Naive thymus-derived CD8-positive, alpha-beta T cell (primary cell): ENCODE results near the gene ZRANB1. TPM values are rescaled to one million over a fixed set of nuclear protein-coding genes. Genes with fewer than 3 reads are reported as not detected.

ENCODE experiments used
- ATAC-seq, 2 donors: fragments of 150-1000 bp; cut with Tn5 transposase in 1 of 2; sonication (Bioruptor Pico), chemical (Tn5 transposase) in 1 of 2; 1 replicate in 1 of 2; 2 replicates in 1 of 2; pipeline ENCODE4 v1.10.0; 2021; ENCODE audit warnings: mild to moderate bottlenecking in 2 of 2, moderate library complexity in 2 of 2
- POLR2A ChIA-PET: fragments of 350-600 bp; sonication (Branson Sonifier 250); formaldehyde crosslinking; loops from one replicate; lab custom pipeline; 2021; ENCODE audit warnings: antibody characterized with exemption; lab: Charles Lee
- DNase-seq, 10 donors: peaks; one replicate each; pipeline versions ENCODE4 v3.0.0 to v3.0.0-alpha.2; 2020 to 2022
- H3K27ac Mint-ChIP-seq, 10 donors: one replicate each; pipeline ENCODE4 v1.8.0; 2020 to 2022; ENCODE audit warnings: mild to moderate bottlenecking in 10 of 10, mixed read lengths in 10 of 10, moderate library complexity in 4 of 10, inconsistent platforms in 1 of 10
- H3K27me3 Mint-ChIP-seq, 5 donors: one replicate each; pipeline ENCODE4 v1.8.0; 2021 to 2022; ENCODE audit warnings: mixed read lengths in 5 of 5
- H3K36me3 Mint-ChIP-seq, 3 donors: one replicate each; pipeline ENCODE4 v1.8.0; 2020 to 2022; ENCODE audit warnings: mixed read lengths in 3 of 3, mild to moderate bottlenecking in 2 of 3, inconsistent platforms in 1 of 3
- H3K4me1 Mint-ChIP-seq, 4 donors: one replicate each; pipeline ENCODE4 v1.8.0; 2021 to 2022; ENCODE audit warnings: mixed read lengths in 4 of 4
- H3K4me3 Mint-ChIP-seq, 10 donors: one replicate each; pipeline ENCODE4 v1.8.0; 2020 to 2022; ENCODE audit warnings: mild to moderate bottlenecking in 10 of 10, mixed read lengths in 10 of 10, moderate library complexity in 6 of 10, inconsistent platforms in 1 of 10
- H3K9me3 Mint-ChIP-seq, 9 donors: one replicate each; pipeline ENCODE4 v1.8.0; 2020 to 2022; ENCODE audit warnings: mixed read lengths in 9 of 9, mild to moderate bottlenecking in 3 of 9, inconsistent platforms in 1 of 9, moderate library complexity in 1 of 9
- polyA plus RNA-seq, 3 donors: library from polyadenylated mRNA; unstranded; fragments of 300-500 nt; fragmentation: Illumina TruSeq; gene quantifications; one replicate each; pipeline ENCODE4 v1.2.3, GENCODE V29; 2021
- total RNA-seq, 8 experiments: library from RNA in 2 of 8; stranded (reverse) in 2 of 8; gene quantifications; one replicate each; pipeline ENCODE4 v1.2.3 and lab custom pipeline; 2021 to 2026

The ZRANB1 gene
- total and polyA plus RNA-seq, 5 experiments from 2014 or later = 7.0 to 25.0 (median 11.7) TPM

DNA sequence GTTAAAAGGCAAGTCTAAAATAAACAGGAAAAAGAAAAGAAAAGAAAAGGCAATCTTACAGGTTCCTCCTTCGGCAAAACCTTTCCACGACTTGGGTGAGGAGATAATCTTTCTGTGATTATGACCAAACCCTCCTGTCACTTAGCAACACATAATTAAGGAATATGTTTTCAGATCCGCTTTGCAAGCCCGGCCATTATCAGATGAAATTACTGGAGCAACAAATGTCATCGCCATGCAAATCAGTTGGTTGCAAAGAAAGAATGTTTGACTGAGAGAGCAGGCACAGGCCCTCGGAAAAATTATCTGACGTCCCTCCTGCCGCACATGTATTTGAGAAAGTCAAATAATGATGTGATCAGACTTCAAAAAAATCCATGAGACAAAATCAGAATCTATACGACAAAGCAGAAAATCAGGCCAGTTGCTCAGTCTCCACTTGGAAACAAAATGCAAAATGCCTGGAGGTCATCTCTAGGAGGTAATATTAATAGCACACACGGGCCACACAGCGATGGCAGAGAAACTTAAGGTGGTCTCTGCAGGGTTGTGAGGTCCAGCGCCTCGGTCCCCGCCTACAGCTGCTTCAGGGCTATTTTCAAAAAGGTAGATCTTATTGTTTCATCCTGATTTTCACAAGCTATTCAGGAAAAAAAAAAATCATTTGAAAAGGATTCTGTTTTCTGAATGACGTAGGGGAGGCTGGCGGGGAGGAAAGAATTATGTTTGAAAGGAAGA, 82.7 kb downstream of the ZRANB1 start:
- H3K4me3 Mint-ChIP-seq = no peak overlapping the region
- peaks cover 0 to under 1% (median 0%) of the 10 kb centered on the region in 9 donors for H3K9me3 Mint-ChIP-seq
- peaks cover 0 to under 1% (median 0%) of the 10 kb centered on the region in 3 donors for H3K36me3 Mint-ChIP-seq
- H3K4me1 Mint-ChIP-seq = peaks cover 0 to 3% (median 0%) of the 10 kb centered on the region in 4 donors
- no peaks in the 10 kb centered on the region for H3K27me3 Mint-ChIP-seq
- POLR2A ChIA-PET = no interaction called here
- no peak overlapping the region for H3K27ac Mint-ChIP-seq
- DNase-seq = peak in 1 of 10 donors; percentile 9
- ATAC-seq = no peak

DNA sequence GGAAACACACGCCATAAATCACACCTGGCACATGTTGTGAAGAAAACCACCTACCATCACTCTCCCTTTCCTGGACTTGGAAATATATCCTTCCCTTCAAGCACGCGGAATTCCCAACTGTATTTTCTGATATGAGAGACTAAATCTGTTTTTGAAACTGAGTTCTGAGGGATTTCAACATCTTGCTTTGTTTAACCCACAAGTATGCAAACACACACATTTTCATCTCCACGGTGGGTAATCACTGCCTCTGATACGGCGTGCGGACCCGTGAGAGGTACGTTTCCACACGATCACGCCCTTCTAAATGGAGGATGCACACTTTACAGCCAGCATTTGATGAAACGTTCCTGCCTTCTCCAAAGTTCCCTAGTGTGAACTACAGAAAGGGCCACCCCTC, 83.4 kb downstream of the ZRANB1 start:
- ATAC-seq (no peak), DNase-seq (peak in 1 of 10 donors; percentile 11)
- Mint-ChIP-seq H3K36me3 (no peaks in the 10 kb centered on the region), H3K27me3 (peaks cover 0 to 3% (median 0%) of the 10 kb centered on the region in 5 donors), H3K4me1 (peaks cover 0 to 3% (median 0%) of the 10 kb centered on the region in 4 donors), H3K4me3 (no peak overlapping the region), H3K27ac (no peak overlapping the region), H3K9me3 (no peaks in the 10 kb centered on the region)
- POLR2A ChIA-PET = no interaction called here

DNA sequence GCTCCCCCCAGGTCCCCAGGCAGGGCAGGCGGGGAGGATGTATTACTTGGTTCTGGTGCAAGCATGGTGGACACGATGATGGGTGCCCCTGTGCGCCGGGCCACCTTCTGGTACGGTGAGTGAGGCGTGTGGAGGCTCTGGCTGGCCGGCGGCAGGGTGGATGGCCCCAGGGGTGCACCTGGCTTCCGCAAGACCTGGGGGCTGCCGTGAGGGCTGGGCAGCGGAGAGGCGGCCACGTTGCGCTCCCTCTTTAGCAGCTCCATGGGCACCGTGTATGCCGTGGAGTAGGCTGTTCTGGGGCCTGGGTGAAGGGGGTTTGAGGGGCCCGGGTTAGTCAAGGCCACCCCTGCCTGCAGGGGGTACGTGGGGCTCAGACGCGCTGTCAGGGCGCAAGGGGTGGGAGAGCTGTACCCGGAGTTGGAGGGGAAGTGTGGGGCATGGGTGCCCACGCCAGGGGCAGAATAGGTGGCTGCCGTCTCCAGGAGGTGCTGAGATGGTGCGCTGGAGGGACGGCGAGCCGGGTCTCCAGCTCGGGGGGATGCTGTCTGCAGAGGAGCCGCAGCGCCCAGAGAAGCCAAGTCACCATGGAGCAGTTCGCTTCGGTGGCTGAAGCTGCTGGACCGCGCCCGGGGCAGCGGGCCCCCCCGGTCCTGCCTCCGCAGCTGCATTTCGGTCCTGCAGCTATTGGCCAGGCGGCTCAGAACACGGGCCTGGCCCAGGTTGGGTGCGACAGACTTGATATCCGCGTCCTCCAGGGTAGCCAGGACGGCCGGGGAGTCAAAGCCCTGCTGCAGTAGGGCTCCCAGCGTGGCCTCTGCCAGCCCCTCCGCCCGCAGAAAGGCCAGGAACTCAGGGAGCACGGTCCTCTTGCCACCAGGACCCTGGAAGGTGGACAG, 84.4 kb downstream of the ZRANB1 start:
- no peaks in the 10 kb centered on the region for H3K36me3 Mint-ChIP-seq
- no peaks in the 10 kb centered on the region for H3K9me3 Mint-ChIP-seq
- POLR2A ChIA-PET = no interaction called here
- peaks cover 0 to 3% (median 0%) of the 10 kb centered on the region in 4 donors for H3K4me1 Mint-ChIP-seq
- DNase-seq = peak in 1 of 10 donors; percentile 58
- peaks cover 0 to 3% (median 0%) of the 10 kb centered on the region in 5 donors for H3K27me3 Mint-ChIP-seq
- no peak for ATAC-seq
- no peak overlapping the region for H3K27ac Mint-ChIP-seq
- H3K4me3 Mint-ChIP-seq = no peak overlapping the region

DNA sequence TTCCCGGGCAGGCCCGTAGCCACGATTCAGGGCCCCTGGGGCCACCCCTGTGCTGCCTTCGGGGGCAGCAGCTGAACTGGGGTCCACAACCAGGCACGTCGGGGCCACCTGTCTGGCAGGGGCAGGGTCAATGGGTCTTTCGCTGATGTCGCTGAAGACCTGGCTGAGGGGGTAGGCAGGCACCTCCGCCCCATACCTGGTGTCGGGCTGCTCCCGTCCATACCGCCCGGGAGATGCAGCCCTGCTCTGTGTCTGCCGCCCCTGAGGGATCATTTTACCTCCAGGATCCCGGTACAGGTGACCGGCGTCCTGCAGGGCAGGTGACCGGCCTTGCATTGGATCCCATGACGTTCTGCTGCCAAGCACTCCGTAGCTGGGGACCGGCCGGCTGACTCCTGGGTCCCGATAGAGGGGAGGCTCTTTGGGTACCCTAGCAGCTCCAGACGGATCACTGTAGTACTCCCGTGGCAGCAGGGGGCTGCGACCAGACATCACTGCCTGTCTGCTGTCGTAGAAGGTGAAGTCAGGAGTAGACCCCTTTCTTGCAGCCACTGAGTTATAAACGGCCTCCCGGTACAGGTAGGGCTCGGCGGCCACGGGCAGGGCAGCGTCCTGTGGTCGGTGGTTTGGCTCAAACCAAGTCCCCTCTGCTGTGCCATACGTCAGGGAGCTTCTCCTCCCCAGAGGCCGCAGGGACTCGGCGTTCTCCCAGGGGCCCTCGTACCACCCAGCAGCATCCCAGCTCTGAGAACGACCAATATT, 85.2 kb downstream of the ZRANB1 start:
- DNase-seq = peak in 1 of 10 donors; percentile 37

DNA sequence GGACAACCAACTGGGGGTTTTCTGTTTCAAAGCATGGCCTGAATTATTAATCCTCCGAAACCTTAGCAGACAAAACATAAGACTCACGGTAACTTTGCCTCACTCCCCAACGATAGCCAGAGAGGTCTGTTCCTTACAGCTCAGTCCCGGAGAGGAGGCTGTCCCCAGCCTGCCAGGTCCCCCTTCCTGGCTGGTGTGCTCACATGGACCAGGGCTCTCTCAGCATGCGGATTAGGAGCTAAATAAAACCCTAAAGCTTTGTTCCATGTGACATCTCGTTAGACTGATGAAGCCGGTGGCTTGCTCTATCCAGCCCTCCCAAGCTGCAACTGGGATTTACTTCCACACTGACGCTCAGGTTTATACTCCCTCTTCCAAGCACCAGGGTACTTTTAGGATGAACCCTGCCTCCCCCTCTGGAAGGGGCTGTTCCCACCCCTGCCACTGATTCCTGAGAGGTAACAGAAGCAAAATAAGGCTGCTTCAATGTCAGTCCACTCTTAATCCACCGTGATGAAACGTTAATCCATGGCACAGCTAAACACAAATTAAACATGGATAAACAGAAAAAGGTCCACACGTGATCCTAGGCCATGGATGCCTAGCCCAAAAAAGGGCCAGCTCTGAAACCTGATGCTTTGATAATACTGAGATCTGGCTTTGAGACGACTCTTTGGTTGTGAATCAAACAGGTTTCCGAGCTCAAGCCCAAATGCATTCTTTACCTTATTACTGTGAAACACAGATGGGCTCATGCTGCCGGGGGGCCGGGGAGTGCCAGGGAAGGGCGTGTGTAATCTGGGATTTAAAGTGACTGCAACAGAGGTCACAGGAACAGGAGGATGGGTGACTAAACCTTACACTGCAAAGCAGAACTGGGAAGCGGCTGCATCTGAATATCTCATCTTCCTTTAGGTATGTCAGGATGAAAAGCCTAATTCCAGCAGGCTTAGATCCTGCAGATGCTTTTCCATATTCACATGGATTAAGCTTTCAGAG, 86.2 kb downstream of the ZRANB1 start:
- H3K27ac Mint-ChIP-seq = no peak overlapping the region
- ATAC-seq (no peak), DNase-seq (peak in 1 of 10 donors; percentile 14)
- no peaks in the 10 kb centered on the region for H3K4me1 Mint-ChIP-seq
- H3K27me3 Mint-ChIP-seq = peaks cover 0 to 3% (median 0%) of the 10 kb centered on the region in 5 donors
- POLR2A ChIA-PET = no interaction called here
- no peaks in the 10 kb centered on the region for H3K36me3 Mint-ChIP-seq
- no peaks in the 10 kb centered on the region for H3K9me3 Mint-ChIP-seq
- H3K4me3 Mint-ChIP-seq = no peak overlapping the region

More for the DNA sequence above, 85.2 kb downstream of the ZRANB1 start:
- peak overlapping the region in 1 of 10 donors; percentile 18 for H3K27ac Mint-ChIP-seq
- H3K4me3 Mint-ChIP-seq = no peak overlapping the region
- POLR2A ChIA-PET = no interaction called here
- no peak for ATAC-seq
- H3K36me3 Mint-ChIP-seq = no peaks in the 10 kb centered on the region
- H3K9me3 Mint-ChIP-seq = no peaks in the 10 kb centered on the region
- H3K4me1 Mint-ChIP-seq = peaks cover 0 to 1% (median 0%) of the 10 kb centered on the region in 4 donors
- peaks cover 0 to 3% (median 0%) of the 10 kb centered on the region in 5 donors for H3K27me3 Mint-ChIP-seq

DNA sequence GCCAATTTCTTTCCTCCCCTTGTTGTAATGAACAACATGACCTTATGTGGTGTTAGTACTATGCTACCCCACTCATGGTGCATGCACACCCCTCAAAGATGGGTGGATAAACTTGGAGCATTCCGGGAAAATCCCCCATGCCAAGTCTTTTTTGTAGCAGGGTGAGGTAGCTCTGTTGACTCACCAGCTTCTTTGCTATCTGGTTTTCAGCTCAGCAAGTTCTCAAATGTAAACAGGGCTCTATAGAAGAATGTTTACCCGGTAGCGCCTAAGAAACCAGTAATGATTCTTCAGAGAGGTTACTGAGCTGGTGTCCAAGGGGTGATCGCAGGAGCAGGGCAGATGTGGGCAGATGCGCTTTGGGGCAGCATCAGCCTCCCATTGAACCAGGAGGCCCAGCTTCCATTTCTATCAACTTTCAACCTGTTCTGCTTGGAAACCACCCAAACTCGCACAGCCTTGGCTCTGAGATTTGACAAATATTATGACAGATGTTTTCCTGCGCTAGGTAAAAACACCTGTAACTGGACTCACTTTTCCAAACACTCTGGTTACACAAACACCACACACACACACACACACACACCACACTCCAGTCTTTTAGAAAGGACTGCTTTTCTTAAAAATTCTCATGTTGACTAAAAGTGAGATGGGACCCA, 87.8 kb downstream of the ZRANB1 start:
- Mint-ChIP-seq H3K27me3 (peaks cover 0 to 3% (median 0%) of the 10 kb centered on the region in 5 donors), H3K4me1 (no peaks in the 10 kb centered on the region), H3K36me3 (no peaks in the 10 kb centered on the region), H3K27ac (no peak overlapping the region), H3K4me3 (no peak overlapping the region), H3K9me3 (no peaks in the 10 kb centered on the region)
- DNase-seq = no peak
- no peak for ATAC-seq
- POLR2A ChIA-PET = no interaction called here

DNA sequence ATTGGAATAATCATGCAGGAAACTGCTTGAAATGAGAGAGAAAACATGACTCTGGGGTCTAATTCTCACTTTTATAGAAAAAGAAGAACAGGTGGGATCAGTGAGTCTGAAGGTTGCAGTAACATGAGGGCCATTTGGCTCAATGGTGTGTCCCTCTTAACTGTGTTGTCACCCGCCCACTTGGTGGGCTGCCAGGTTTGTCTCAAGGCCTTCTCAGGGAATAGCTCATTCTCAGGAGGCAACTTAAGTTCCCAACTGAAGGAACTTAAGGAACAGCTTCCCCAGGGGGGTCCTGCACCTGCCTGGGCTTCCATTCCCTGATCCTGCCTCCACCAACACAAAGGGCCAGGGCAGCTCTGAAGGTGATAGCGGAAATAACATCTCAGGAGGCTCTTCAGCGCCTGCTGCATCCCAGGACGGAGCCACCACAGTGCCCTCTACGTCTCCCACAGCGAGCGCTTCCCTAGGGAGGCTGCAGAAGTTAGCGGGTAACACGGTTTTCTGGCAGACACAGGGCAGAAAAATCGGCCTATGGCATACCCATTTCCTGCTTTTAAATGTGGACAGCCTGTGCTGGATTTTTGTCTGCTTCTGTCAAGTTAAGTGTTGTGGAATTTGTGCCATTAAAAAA, 88.8 kb downstream of the ZRANB1 start:
- ATAC-seq (no peak), DNase-seq (peak in 1 of 10 donors; percentile 30)
- Mint-ChIP-seq H3K27me3 (peaks cover 0 to 3% (median 0%) of the 10 kb centered on the region in 5 donors), H3K36me3 (no peaks in the 10 kb centered on the region), H3K27ac (no peak overlapping the region), H3K4me1 (no peaks in the 10 kb centered on the region), H3K9me3 (no peaks in the 10 kb centered on the region), H3K4me3 (no peak overlapping the region)
- POLR2A ChIA-PET = no interaction called here

DNA sequence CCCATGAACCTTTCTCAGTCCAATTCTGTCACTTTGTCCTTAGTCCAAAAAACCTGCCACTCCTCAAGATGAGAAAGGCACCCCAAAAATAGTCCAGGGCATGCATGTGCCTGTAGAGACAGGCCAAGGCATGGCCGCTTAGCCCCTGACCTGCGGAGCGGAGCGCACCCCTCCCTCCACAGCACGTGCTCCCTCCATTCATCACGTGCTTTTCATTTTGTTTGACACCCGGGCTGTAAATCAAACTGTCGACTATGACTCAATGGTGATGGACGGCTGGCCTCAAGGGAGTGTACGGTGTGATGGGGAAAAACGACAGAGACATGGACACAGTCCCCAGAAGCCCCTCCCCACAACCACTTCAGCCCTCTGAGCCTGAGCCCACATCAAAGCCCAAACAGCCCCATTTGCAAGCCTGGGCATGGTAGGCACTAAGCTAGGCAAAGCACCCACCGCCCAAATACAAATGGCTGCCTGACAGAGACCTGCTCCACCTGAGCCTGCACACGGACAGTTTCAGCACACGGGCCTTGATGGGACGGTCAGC, 90.6 kb downstream of the ZRANB1 start:
- Mint-ChIP-seq H3K9me3 (no peaks in the 10 kb centered on the region), H3K36me3 (no peaks in the 10 kb centered on the region), H3K27me3 (peaks cover 0 to 3% (median 0%) of the 10 kb centered on the region in 5 donors), H3K27ac (no peak overlapping the region), H3K4me3 (no peak overlapping the region), H3K4me1 (no peaks in the 10 kb centered on the region)
- DNase-seq (peak in 1 of 10 donors; percentile 40), ATAC-seq (no peak)
- POLR2A ChIA-PET = no interaction called here

DNA sequence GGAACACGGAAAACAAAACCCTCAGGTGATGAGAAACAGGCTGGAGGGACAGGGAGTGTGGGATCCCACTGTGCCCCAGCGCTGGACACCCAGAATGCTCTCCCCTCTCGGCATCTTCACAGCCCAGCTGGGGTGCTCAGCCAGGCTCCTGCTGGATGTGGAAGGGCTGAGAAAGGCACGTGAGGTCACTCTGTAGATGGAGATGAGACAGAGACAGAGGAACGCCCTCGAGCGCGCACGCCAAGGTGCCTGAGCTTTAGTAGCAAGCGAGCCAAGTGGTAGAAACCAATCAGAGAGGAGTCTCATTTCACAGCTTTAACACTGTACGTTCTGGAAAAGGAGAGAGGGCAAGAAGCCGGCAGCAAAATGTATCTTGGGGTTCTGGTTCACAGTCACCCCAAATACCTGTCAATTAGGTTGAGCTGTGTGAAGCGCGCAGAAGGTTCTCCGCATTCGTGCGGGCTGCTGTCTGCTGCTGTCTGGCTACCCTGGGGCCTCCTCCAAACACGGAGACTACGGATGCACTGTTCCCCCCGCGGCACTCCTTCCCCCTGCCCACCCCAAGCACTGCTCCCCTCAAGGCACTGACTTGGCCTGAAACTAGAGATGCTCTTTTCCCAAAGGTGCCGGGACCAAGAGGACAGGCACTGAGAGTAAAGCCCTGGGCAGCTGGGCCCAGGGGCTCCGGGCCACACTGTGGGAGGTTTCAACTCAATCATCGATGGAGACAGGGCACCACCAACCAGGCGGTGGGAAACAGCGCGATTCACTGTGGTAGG, 91.4 kb downstream of the ZRANB1 start:
- POLR2A ChIA-PET = no interaction called here
- H3K27me3 Mint-ChIP-seq = peaks cover 0 to 8% (median 0%) of the 10 kb centered on the region in 5 donors
- no peak for ATAC-seq
- no peaks in the 10 kb centered on the region for H3K36me3 Mint-ChIP-seq
- H3K4me1 Mint-ChIP-seq = no peaks in the 10 kb centered on the region
- no peak overlapping the region for H3K27ac Mint-ChIP-seq
- DNase-seq = peak in 1 of 10 donors; percentile 41
- no peak overlapping the region for H3K4me3 Mint-ChIP-seq
- H3K9me3 Mint-ChIP-seq = no peaks in the 10 kb centered on the region

DNA sequence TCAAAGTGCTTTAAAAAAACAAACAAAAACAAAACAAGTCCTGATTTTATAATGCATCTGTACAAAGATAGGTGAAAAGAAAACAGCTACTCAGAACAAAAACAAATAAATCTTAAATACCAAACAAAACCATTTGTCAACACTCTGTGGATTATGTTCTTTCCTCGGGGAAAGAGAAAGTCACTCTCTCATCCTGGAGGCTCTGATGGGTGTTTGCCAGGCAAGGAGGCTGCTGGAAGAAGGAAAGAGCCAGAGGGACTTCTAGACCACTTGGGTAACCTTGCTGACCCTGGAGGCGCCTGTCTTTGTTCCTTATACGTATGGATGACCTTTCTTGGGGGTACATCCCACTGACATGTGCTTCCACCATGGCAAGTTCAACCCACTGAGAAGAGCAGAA, 92.8 kb downstream of the ZRANB1 start:
- POLR2A ChIA-PET = no interaction called here
- no peak overlapping the region for H3K4me3 Mint-ChIP-seq
- H3K4me1 Mint-ChIP-seq = no peaks in the 10 kb centered on the region
- H3K36me3 Mint-ChIP-seq = no peaks in the 10 kb centered on the region
- H3K27ac Mint-ChIP-seq = peak overlapping the region in 1 of 10 donors; percentile 26
- H3K9me3 Mint-ChIP-seq = no peaks in the 10 kb centered on the region
- H3K27me3 Mint-ChIP-seq = peaks cover 0 to 8% (median 0%) of the 10 kb centered on the region in 5 donors
- DNase-seq (peak in 1 of 10 donors; percentile 32), ATAC-seq (no peak)
